Mammary epithelial cell (primary cell): ENCODE data around the gene KRT13.

Source experiments
- CTCF ChIP-seq, 2 donors: IDR thresholded peaks in 1 of 2; conservative IDR thresholded peaks in 1 of 2; 2 replicates each; pipeline ENCODE4 v1.5.1; 2011 to 2012; ENCODE audit warnings: inconsistent platforms in 2 of 2, low read length in 2 of 2, mild to moderate bottlenecking in 2 of 2, control low read depth in 1 of 2, low read depth in 1 of 2; ENCODE audit not compliant: insufficient read depth in 1 of 2; ENCODE audit errors: extremely low read depth in 1 of 2
- EZH2 ChIP-seq: IDR thresholded peaks from 2 replicates; pipeline ENCODE4 v1.6.1; 2012; ENCODE audit warnings: low read length, inconsistent platforms, borderline replicate concordance

DNA sequence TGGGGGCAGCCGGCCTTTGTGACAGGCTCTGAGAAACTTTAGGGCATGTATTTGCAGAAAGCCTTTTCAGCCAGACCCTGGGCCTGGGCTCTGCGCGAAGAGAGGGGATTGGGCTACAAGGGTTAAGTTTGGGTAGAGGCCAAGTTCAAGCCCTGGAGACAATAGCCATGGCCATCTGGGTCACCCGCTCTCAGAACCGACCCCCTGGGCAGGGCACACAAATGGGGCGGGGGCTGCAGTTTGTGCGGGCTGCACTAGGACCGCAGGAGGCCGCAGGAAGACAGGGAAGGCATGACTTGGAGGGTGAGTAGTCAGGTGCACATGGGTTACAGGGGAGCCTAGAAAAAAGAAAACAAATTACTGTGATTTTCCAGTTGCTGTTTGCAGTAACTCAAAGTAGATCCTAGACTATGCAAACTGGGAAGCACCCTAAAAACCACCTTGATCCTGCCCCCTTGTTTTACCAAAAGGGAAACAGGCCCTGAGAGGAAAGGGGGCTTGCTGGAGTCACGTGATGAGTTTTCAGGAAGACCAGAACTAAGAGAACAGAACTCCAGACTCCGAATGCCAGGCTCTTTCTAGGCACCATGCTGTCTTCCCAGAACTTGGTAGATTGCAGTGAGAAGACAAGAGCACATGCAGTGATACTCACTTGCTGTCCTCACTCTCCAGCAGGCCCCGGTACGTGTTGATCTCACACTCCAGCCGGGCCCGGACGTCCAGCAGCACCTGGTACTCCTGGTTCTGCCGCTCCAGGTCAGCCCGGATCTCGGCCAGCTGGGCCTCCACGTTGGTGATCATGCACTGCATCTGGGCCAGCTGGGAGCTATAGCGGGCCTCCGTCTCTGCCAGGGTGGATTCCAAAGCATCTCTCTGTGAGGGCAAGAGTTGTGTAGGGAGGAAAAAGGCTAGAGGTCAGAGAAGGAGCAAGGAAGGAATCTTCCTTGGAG lies 28.3 kb downstream of the KRT13 start:
- TF ChIP-seq CTCF (conservative IDR thresholded peaks at IDR 0.05 in 1 of 2, IDR thresholded peaks at IDR 0.05 in 1 of 2; ENCODE audit: extremely low read depth in 1 of 2, insufficient read depth in 1 of 2, low read depth in 1 of 2, low read length in 2 of 2), result no peak
- no peak for TF ChIP-seq EZH2
